K562 (cell line): ENCODE data around the gene PDZD2. TPM values are rescaled to one million over a fixed set of nuclear protein-coding genes. Genes with fewer than 3 reads are reported as not detected.

Experiments used
- ATF7 ChIP-seq: fragments of 450-650 bp; IDR thresholded peaks from 2 replicates; pipeline ENCODE4 v1.7.1; 2014; ENCODE audit warnings: mild to moderate bottlenecking, moderate library complexity
- CHD4 ChIP-seq: fragments of 200-600 bp; sonication (generic); IDR thresholded peaks from 3 replicates; pipeline ENCODE4 v1.6.1; 2012; ENCODE audit warnings: low read depth, mild to moderate bottlenecking, mixed read lengths, low read length, inconsistent platforms; ENCODE audit not compliant: insufficient read depth, insufficient replicate concordance, poor library complexity, severe bottlenecking
- ETS2 ChIP-seq: IDR thresholded peaks from 2 replicates; pipeline ENCODE4 v1.6.1; 2016; ENCODE audit warnings: borderline replicate concordance, missing genetic modification characterization, mild to moderate bottlenecking, moderate library complexity, missing compliant biosample characterization; ENCODE audit not compliant: poor library complexity, severe bottlenecking
- FIP1L1 ChIP-seq: fragments of 200-400 bp; formaldehyde crosslinking; IDR thresholded peaks from 2 replicates; pipeline ENCODE4 v1.6.1; 2018; ENCODE audit warnings: mild to moderate bottlenecking, low read depth, low read length; ENCODE audit not compliant: poor library complexity, severe bottlenecking
- HCFC1 ChIP-seq: IDR thresholded peaks from 2 replicates; pipeline ENCODE4 v1.6.1; 2012; ENCODE audit warnings: low read depth, low read length, improper control_type of control experiment
- HDAC1 ChIP-seq, 2 experiments: fragments of 450-650 bp; IDR thresholded peaks; 2 replicates each; pipeline ENCODE4 v1.6.1; 2016 to 2017; ENCODE audit warnings: inconsistent platforms in 1 of 2, mild to moderate bottlenecking in 1 of 2, moderate library complexity in 1 of 2
- HDAC2 ChIP-seq: fragments of 450-650 bp; IDR thresholded peaks from 2 replicates; pipeline ENCODE4 v1.6.1; 2016; ENCODE audit warnings: mild to moderate bottlenecking
- L3MBTL2 ChIP-seq: fragments of 450-650 bp; IDR thresholded peaks from 2 replicates; pipeline ENCODE4 v1.6.1; 2016; ENCODE audit warnings: mild to moderate bottlenecking, moderate library complexity
- PRDM10 ChIP-seq: fragments of 450-650 bp; IDR thresholded peaks from 2 replicates; pipeline ENCODE4 v1.6.1; 2018; ENCODE audit not compliant: partially characterized antibody
- RB1 ChIP-seq: fragments of 450-650 bp; IDR thresholded peaks from 2 replicates; pipeline ENCODE4 v1.6.1; 2017; ENCODE audit warnings: low read depth, mild to moderate bottlenecking
- REST ChIP-seq, 2 experiments: fragments of 450-650 bp; formaldehyde crosslinking in 1 of 2; IDR thresholded peaks; 2 replicates each; pipeline versions ENCODE4 v1.4.0 to v1.6.1; 2014 to 2020; ENCODE audit warnings: mild to moderate bottlenecking in 2 of 2, borderline replicate concordance in 1 of 2, low read depth in 1 of 2
- SMARCC2 ChIP-seq: fragments of 450-650 bp; IDR thresholded peaks from 2 replicates; pipeline ENCODE4 v1.6.1; 2017; ENCODE audit warnings: antibody characterized with exemption, moderate library complexity, mild to moderate bottlenecking, low read depth
- YY1 ChIP-seq, 3 experiments: IDR thresholded peaks; 2 replicates each; pipeline ENCODE4 v1.6.1; 2011; ENCODE audit warnings: low read length in 2 of 3, mild to moderate bottlenecking in 2 of 3, moderate library complexity in 2 of 3, borderline replicate concordance in 1 of 3, control low read depth in 1 of 3, low read depth in 1 of 3; ENCODE audit not compliant: insufficient read depth in 3 of 3, insufficient replicate concordance in 2 of 3, control insufficient read depth in 1 of 3, insufficient read length in 1 of 3; ENCODE audit errors: extremely low read depth in 1 of 3
- ZKSCAN8 ChIP-seq: fragments of 200-800 bp; sonication (Bioruptor generic); IDR thresholded peaks from 2 replicates; pipeline ENCODE4 v1.6.1; 2016; ENCODE audit warnings: missing genetic modification characterization, missing compliant biosample characterization
- polyA plus RNA-seq, 8 experiments: library from polyadenylated mRNA; depleted of rRNA in 4 of 8; stranded (reverse) in 5 of 8; unstranded in 3 of 8; fragments of >200 nt; fragmentation: Nextera tagmentation in 2 of 8; fragmentation: Illumina TruSeq in 1 of 8; extraction: Ambion mirVana in 2 of 8; extraction: Trizol in 1 of 8; gene quantifications; 2 replicates each; pipeline versions ENCODE4 v1.2.1 to v1.2.3, GENCODE V29; 2011 to 2014; ENCODE audit warnings: inconsistent platforms in 1 of 8, missing spikeins in 1 of 8
- total RNA-seq, 7 experiments: library from RNA; depleted of rRNA in 6 of 7; stranded (reverse); fragments of >200 nt in 6 of 7; fragmentation: Illumina TruSeq in 2 of 7; extraction: Trizol in 2 of 7; gene quantifications; 2 replicates each; pipeline versions ENCODE4 v1.2.1 to v1.2.3, GENCODE V29; 2011 to 2021; ENCODE audit warnings: low replicate concordance in 1 of 7

Gene PDZD2
- total and polyA plus RNA-seq, 9 of the 15 experiments (the other 6 are each of a cell fraction or from before 2014, with no cell fraction given), result 0.02 to 0.08 (median 0.04) TPM; not detected in 6

- 0 out of 2 replicates have a peak, but pooled peaks have one; percentile 18 for TF ChIP-seq ATF7
- TF ChIP-seq REST (IDR thresholded peaks at IDR 0.05; ENCODE audit: borderline replicate concordance), result peak; percentile 66
- TF ChIP-seq REST (CRISPR knock-in tag; IDR thresholded peaks at IDR 0.05; ENCODE audit: low read depth), result no peak
- peak in 2 of 3 experiments; percentile 40 to 74 for TF ChIP-seq YY1 (IDR thresholded peaks at IDR 0.05; ENCODE audit: borderline replicate concordance in 1 of 3, control insufficient read depth in 1 of 3, extremely low read depth in 1 of 3, insufficient read depth in 3 of 3, insufficient read length in 1 of 3, insufficient replicate concordance in 2 of 3, low read depth in 1 of 3, low read length in 2 of 3)
- peak; percentile 16 for TF ChIP-seq FIP1L1
- 0 out of 2 replicates have a peak, but pooled peaks have one; percentile 54 for TF ChIP-seq HDAC2
- no peak for TF ChIP-seq HCFC1
- TF ChIP-seq SMARCC2, result no peak
- peak; percentile 29; the same call in 1 of the 2 replicates for TF ChIP-seq L3MBTL2
- 0 out of 4 replicates have a peak, but pooled peaks of 1 of the 2 experiments have one; percentile 18 for TF ChIP-seq HDAC1 (IDR thresholded peaks at IDR 0.05)
- no peak for TF ChIP-seq ZKSCAN8 (CRISPR knock-in tag)
- TF ChIP-seq ETS2, result no peak
- peak; percentile 78 for TF ChIP-seq RB1
- no peak for TF ChIP-seq CHD4
- TF ChIP-seq PRDM10, result no peak
Measured at GRCh38 chr5:31638748-31639418, at the start of gene PDZD2 (continued).
